HG02938 (cell line): ENCODE results near the gene EDEM2.
"Not testable (repeated sequence)": the region's sequence is repeated elsewhere in the genome, so short reads cannot be mapped to it uniquely, and the experiment has no call there.

ENCODE experiments used
- ATAC-seq: cut with Tn5 transposase; IDR thresholded peaks from one replicate; pipeline ENCODE4 v1.9.1; 2021; ENCODE audit warnings: mild to moderate bottlenecking, moderate library complexity; ENCODE audit not compliant: unreplicated experiment

Gene EDEM2

DNA sequence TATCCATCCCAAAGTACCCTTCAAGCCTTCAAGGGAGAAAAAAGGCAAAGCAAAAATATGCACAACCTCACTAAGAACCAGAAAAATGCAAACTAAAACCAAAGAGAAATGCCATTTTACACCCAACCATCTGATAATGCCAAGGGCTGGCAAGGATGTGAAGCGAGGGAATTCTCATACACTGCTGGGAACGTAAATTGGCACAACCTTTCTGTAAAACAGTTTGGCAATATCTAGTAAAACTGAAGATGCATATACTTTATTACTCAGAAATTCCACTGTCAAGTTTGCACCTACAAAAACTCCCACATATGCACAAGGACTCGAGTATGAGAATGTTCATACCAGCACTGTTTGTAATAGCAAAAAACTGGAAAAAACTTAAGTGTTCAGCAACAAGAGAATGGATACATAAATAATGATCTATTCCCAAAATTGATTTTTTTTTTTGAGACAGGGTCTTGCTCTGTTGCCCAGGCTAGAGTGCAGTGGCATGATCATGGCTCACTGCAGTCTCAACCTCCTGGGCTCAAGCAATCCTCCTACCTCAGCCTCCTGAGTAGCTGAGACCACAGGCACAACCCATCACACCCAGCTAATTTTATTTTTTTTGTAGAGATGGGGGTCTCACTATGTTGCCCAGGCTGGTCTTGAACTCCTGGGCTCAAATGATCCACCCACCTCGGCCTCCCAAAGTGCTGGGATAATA is 21.7 kb upstream of the EDEM2 start:
- ATAC-seq, result not testable (repeated sequence)

- no peak for ATAC-seq
Measured at GRCh38 chr20:35167787-35168186, 20.7 kb upstream of the EDEM2 start.

GRCh38 chr20:35166242-35166830 is 19.2 kb upstream of the EDEM2 start:
- no peak for ATAC-seq

GRCh38 chr20:35165221-35166185 is 18.4 kb upstream of the EDEM2 start:
- ATAC-seq, result no peak

GRCh38 chr20:35164531-35164930 is 17.4 kb upstream of the EDEM2 start:
- not testable (repeated sequence) for ATAC-seq

- ATAC-seq, result not testable (repeated sequence)
Measured at GRCh38 chr20:35160341-35160740, 13.2 kb upstream of the EDEM2 start.

DNA sequence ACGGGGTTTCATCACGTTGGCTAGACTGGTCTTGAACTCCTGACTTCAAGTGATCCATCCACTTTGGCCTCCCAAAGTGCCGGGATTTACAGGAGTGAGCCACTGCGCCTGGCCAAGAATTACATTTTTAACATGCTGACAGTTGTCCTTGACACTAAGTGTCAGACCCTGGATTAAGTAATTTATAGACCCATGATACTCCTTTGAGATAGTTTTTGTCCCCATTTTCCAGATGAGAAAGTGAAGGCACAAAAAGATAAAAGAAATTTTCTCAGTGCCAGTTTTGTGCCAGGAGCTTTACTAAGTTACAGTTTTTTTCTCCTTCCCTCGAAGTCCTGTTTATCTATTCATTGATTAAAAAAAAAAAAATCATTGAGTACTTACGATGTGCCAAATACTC is 9.8 kb upstream of the EDEM2 start:
- no peak for ATAC-seq

GRCh38 chr20:35155936-35156335 is 8.8 kb upstream of the EDEM2 start:
- ATAC-seq, result no peak

DNA sequence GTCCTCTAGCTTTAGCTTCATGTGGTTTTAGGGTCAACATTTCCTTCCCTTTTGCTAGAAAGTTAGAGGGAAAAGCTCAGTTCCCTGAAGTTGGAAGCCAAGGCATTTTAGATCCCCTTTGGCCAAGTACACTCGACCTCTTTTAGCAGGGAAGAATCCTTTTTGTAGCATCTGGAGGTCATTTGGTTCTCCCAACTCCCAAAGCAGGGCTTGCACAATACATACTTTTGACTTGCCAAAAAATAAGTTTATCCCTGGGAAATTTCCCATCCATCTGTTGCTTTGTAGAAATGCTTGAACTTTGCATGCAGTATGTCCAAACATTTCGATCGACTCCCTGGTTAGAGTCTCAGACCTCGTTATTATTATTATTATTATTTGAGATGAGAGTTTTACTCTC is 4.6 kb upstream of the EDEM2 start:
- no peak for ATAC-seq

DNA sequence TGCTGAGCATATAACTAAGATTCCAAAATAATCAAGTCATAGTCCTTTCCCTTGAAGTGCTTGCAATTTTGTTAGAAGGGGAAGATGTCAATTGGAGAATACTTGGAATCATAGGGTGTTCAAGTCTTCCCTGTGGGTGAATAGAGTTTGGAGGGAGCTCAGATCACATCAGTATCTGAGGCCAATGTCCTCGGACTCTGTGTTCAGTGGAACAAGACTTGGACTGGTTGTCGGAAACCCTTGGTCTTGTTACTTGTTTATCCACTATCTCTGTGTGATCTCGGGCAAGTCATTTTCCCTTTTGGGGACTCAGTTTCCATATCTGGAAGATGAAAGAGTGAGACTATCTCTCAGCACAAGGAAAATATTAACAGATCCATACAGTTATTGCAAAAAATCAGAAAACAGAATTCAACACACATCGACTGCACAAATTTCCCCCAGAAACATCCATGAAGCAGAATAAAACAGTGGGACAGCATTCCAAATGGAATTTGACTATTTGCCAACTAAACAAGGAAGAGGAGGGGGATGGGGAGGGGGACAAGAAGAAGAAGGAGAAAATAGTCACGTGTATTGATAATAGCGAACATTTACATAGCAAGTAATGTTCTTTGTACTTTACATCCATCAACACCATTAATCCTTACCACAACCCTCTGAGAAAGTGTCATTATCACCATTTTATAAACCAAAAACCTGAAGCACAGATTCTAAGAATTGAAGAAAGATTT is 3.9 kb upstream of the EDEM2 start:
- no peak for ATAC-seq

GRCh38 chr20:35147575-35148071 is 487 bp upstream of the EDEM2 start:
- not testable (repeated sequence) for ATAC-seq

DNA sequence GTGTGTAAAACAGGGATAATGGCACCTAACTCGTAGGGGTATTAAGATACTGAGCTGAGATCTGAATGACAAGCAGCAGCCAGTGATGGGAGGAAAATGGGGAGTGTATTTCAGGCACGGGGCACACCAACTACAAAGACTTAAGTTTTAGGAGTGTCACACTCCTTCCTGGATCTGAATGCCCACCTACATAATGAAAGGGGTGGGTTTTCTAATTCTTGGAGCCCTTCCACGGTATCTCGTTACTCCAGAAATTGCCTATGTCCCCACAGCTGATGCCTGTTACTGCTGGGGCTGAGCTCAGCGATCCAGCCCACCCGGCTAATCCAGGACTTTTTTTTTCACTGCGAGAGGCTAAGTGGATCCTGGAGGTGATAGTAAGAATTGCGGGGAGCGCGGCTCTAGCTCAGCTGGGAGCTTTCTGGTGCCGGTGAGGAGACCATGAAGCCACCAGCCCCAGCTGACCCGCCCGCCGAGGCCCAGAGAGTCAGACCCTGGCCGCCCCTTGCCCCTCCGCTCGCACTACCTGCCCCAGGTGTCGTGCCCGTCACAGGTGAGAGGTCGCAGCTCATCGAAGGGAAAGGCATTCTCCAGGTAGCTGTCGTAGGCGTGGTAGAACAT is 727 bp downstream of the EDEM2 start:
- ATAC-seq, result no peak

- no peak for ATAC-seq
Measured at GRCh38 chr20:35145141-35145564, 2.0 kb downstream of the EDEM2 start.

DNA sequence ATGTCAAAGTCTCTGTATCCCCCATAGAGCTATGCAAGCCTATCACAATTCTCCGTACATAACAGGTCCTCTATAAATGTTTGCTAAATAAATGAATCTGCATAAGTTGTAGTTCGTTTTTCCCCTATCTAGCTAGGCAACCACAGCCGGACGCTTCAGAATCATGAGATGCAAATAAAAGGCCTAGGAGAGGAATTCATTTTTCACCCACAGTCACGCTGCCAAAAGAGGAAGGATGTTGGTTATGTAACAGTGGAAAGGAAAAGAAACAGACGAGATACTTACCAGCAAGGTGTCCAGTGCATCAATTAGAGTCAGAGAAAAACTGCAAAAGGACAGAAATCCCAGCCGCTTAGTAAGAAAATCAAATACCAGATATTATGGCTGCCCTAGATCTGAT is 2.4 kb downstream of the EDEM2 start:
- no peak for ATAC-seq

GRCh38 chr20:35135867-35136586 is 11.1 kb downstream of the EDEM2 start:
- ATAC-seq, result no peak

DNA sequence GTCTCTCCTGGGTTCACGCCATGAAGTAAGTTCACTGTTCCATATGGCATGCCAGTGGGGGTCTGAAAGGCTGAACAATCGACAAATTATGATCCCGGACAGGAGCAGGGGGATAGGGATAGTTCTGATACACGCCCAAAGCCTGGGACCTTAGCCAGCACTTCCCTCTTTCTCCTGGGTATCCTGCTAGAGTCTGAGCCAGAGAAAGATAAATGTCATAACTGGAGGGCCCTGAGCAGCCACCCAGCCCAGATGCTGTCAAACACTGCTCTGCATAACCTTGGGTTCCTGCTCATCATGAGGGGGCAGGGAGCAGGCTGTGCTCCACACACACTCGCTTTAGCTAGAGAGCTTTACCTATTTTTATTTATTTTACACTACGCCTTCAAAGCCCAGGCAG is 12.3 kb downstream of the EDEM2 start:
- no peak for ATAC-seq

DNA sequence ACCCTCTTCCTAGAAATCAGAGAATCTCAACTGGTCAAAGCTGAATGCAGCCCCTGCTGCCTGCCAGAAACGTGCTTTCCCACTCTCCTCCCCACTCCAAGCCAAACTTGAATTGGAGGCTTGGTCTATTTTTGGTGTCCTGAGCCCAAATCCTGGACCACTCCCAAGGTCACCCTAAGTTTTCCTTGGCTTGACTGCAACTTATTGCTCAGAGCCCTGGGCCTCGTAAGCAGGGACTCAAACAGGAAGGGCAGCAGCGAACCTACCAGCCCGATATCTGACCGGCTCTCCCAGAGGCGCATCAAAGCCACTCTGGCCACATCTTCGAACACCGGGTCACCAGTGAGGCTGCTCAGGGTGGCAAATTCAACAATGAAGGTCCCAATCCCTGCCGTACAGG is 12.7 kb downstream of the EDEM2 start:
- no peak for ATAC-seq

DNA sequence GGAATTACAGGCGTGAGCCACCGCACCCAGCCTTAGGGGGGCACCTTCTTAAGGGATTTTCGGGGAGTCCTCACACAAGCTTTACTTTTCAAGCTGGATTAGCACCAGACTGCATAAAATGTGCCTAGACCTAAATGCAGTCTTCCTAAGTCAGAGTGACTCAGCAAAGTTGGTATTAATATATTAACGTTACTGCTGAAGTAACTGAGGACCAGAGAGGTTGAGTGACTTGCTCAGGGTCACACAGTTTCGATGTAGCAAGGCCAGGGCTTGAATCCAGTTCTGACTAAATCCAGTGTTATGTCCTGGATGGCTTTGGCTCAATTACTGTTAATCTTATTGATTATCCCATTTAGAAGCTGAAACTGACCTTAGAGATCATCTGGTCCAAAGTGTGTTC is 13.4 kb downstream of the EDEM2 start:
- ATAC-seq, result no peak

DNA sequence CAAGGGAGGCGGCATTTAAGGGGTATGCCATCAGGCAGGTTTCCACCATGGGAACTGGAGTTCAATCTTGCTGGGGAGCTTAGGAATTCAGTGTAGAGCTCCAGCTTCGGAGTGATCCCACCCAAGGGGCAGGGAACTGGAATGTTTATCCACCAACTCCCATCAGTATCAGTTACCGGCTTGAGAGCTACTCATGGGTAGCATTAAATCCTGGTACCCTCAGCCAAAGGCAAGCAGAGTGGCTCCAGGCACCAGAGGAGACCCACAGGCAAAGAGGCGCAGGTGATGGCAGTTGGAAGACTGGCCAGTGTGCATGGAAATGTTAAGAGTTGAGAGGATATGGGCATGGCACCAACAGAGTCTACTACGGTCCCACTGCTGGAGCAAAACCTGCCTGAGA is 14.1 kb downstream of the EDEM2 start:
- no peak for ATAC-seq

DNA sequence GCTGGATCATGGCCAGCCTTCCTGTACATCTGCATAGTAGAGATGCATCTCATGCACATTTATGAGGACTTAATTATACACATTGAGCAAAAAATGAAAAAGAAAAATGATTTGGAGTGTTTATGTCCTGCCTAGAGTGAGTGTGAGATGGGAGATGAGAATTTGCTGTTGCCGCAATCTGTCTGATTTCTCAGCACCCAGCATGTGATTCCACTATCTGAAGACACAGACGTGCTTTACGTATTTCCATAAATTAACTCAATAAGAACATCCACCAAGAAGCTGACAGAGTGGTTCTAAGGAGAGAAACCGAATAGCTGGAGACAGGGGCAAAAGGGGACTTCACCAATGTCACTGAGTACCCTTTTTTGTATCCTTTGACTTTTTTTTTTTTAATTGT is 15.2 kb downstream of the EDEM2 start:
- no peak for ATAC-seq
